Camera-type eye (tissue), 1 donor: ENCODE results near the gene PRDM11. TPM values are rescaled to one million over a fixed set of nuclear protein-coding genes. Genes with fewer than 3 reads are reported as not detected.

Experiments used
- total RNA-seq: library from RNA; depleted of rRNA; stranded (reverse); fragments of >200 nt; gene quantifications from one replicate; pipeline ENCODE4 v1.2.3, GENCODE V29; 2014

The PRDM11 gene
- total RNA-seq = 30.3 TPM

DNA sequence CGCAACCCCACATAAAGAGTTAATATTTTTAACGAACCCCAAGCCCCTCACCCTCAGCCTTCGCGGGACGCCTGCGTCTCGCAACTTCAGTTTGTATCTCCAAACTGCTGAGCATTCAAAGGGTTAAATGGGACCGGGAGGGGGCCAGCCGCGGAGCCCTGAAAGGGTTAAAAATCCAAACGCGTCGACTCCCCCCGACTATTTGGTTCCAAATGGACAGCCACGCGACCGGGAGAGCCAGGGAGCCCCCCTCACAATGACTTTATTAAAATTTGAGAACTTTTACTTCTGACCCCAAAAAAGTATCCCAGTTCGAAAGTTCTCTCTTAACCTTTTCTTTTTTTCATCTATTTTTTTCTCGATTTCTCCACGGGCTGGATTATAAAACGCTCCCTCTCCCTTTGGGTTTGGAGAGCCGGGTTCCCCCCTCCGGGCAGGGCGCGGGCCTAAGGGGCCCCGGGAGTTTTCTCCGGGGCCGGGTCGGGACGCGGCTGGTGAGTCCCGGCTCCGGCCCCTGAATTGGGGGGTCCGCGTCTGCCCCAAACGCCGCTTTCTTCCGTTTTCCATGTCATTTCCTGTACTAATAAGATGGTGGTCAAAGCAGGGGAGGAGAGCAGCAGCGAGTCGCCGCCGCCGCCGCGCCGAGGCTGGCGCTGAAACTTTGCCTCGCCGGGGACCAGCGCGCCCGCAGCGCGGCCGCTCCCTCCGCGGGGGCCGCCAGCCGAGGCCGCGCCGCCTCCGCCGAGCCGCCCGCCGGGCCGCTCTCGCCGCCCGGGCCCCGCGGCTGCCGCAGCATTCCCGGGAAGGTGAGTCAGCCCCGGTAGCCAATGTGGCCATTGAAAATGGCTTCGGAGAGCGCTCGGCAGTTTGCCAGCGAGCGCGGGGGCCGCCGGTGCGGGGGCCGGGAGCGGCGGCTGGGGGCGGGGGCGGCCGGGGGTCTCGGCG lies at the start of gene PRDM11:
PRDM11 (plus strand) TSS at position 568 of the 945 bp plus-strand sequence. CDS start 35,128 bp downstream, outside the sequence.

Other genes starting within 250 kb of the PRDM11 start
- gene TP53I11, start 195.8 kb upstream of the PRDM11 start, total RNA-seq = 34.5 TPM
- 19.8 TPM for gene SYT13, start 139.7 kb downstream of the PRDM11 start, total RNA-seq